Ishikawa (cell line): ENCODE data around the gene PAXX.

Source experiments
- CEBPB ChIP-seq: IDR thresholded peaks from 2 replicates; pipeline ENCODE4 v1.6.1; 2012
- EGR1 ChIP-seq: IDR thresholded peaks from 2 replicates; pipeline ENCODE4 v1.6.1; 2012
- EP300 ChIP-seq: IDR thresholded peaks from 2 replicates; pipeline ENCODE4 v1.6.1; 2012; ENCODE audit warnings: borderline replicate concordance
- TCF12 ChIP-seq: IDR thresholded peaks from 2 replicates; pipeline ENCODE4 v1.6.1; 2012; ENCODE audit warnings: low read depth
- TF ChIP-seq, protein P1 (sequence below): IDR thresholded peaks from 2 replicates; pipeline ENCODE4 v1.6.1; 2012; ENCODE audit warnings: low read depth, mild to moderate bottlenecking

DNA sequence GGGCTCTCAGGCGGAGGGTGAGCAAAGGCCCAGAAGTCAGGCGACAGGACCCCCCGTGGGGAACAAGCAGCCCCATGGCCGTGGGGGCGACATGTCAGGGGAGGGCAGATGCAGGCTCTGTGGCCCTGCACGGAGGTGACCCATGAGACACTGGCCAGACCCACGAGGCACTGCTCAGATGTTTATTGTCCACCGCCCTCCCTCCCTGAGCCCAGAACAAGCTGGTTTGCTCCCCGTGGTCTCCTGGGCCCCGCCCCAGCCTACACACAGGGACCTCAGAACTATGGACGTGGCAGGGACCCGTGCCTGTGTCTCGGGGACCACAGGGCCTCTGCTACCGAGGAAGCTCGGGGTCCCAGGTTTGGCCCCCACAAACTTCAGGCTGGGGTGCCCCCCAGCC lies 37.8 kb downstream of the PAXX start:
- TF ChIP-seq, protein P1, sequence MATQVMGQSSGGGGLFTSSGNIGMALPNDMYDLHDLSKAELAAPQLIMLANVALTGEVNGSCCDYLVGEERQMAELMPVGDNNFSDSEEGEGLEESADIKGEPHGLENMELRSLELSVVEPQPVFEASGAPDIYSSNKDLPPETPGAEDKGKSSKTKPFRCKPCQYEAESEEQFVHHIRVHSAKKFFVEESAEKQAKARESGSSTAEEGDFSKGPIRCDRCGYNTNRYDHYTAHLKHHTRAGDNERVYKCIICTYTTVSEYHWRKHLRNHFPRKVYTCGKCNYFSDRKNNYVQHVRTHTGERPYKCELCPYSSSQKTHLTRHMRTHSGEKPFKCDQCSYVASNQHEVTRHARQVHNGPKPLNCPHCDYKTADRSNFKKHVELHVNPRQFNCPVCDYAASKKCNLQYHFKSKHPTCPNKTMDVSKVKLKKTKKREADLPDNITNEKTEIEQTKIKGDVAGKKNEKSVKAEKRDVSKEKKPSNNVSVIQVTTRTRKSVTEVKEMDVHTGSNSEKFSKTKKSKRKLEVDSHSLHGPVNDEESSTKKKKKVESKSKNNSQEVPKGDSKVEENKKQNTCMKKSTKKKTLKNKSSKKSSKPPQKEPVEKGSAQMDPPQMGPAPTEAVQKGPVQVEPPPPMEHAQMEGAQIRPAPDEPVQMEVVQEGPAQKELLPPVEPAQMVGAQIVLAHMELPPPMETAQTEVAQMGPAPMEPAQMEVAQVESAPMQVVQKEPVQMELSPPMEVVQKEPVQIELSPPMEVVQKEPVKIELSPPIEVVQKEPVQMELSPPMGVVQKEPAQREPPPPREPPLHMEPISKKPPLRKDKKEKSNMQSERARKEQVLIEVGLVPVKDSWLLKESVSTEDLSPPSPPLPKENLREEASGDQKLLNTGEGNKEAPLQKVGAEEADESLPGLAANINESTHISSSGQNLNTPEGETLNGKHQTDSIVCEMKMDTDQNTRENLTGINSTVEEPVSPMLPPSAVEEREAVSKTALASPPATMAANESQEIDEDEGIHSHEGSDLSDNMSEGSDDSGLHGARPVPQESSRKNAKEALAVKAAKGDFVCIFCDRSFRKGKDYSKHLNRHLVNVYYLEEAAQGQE: no peak
- TF ChIP-seq EP300: no peak
- no peak for TF ChIP-seq CEBPB
- TF ChIP-seq EGR1: no peak
- TF ChIP-seq TCF12: no peak
